ENCODE results near the gene IMP3. TPM values are rescaled to one million over a fixed set of nuclear protein-coding genes. Genes with fewer than 3 reads are reported as not detected.
"Not testable (repeated sequence)": the region's sequence is repeated elsewhere in the genome, so short reads cannot be mapped to it uniquely, and the experiment has no call there.

Gene IMP3
- 43.3 TPM for total RNA-seq
- long read RNA-seq, transcript IMP3-202 (1 exons, 1,237 nt), result major isoform, 35 of 36 reads
- long read RNA-seq, partial matches to known transcripts, result 0 of 36 reads
- long read RNA-seq, other reads (novel, unspliced or antisense), result 1 of 36 reads

- ATAC-seq, result peak; percentile 98
- intact Hi-C loops (cut with DNase I), result loop anchor here (2.0 kb wide), 1 partner anchor 35 kb away; no protein-coding TSS in a partner anchor
- DNase-seq (ENCODE audit: missing footprints), result peak; percentile 97
These were observed at the start of gene IMP3 for GRCh38 chr15:75639709-75640482. TSS of gene IMP3 (minus strand) at chr15:75640224. CDS start at chr15:75640168, 56 bp downstream.

- ATAC-seq; DNase-seq (ENCODE audit: missing footprints): not testable (repeated sequence)
- intact Hi-C loops (cut with DNase I), result loop anchor here (5.0 kb wide), 1 partner anchor 113 kb away; no protein-coding TSS in a partner anchor
These were observed 49.4 kb upstream of the IMP3 start for GRCh38 chr15:75689429-75689828.

- ATAC-seq (no peak), DNase-seq (ENCODE audit: missing footprints) (no peak)
- intact Hi-C loops (cut with DNase I), result loop anchor here (5.0 kb wide), 1 partner anchor 113 kb away; no protein-coding TSS in a partner anchor
These were observed 48.8 kb upstream of the IMP3 start for GRCh38 chr15:75688831-75689230.

- DNase-seq (ENCODE audit: missing footprints), result no peak
- ATAC-seq, result no peak
- intact Hi-C loops (cut with DNase I), result loop anchor here (5.0 kb wide), 1 partner anchor 114 kb away; no protein-coding TSS in a partner anchor
These were observed 48.2 kb upstream of the IMP3 start for GRCh38 chr15:75688278-75688557.

- ATAC-seq, result no peak
- intact Hi-C loops (cut with DNase I), result loop anchor here (5.0 kb wide), 1 partner anchor 115 kb away; no protein-coding TSS in a partner anchor
- DNase-seq (ENCODE audit: missing footprints), result no peak
These were observed 47.7 kb upstream of the IMP3 start for GRCh38 chr15:75687486-75688277.

- intact Hi-C loops (cut with DNase I), result loop anchor here (5.0 kb wide), 1 partner anchor 116 kb away; no protein-coding TSS in a partner anchor
These were observed 46.2 kb upstream of the IMP3 start for GRCh38 chr15:75686212-75686642.

GRCh38 chr15:75685195-75685594, 45.2 kb upstream of the IMP3 start:
- intact Hi-C loops (cut with DNase I), result loop anchor here (5.0 kb wide), 1 partner anchor 117 kb away; no protein-coding TSS in a partner anchor

More at GRCh38 chr15:75686212-75686642, 46.2 kb upstream of the IMP3 start:
- ATAC-seq (peak; percentile 80), DNase-seq (ENCODE audit: missing footprints) (peak; percentile 89)

GRCh38 chr15:75684648-75685047, 44.6 kb upstream of the IMP3 start:
- intact Hi-C loops (cut with DNase I), result loop anchor here (5.0 kb wide), 1 partner anchor 118 kb away; no protein-coding TSS in a partner anchor
- DNase-seq (ENCODE audit: missing footprints) (no peak), ATAC-seq (no peak)

More at GRCh38 chr15:75685195-75685594, 45.2 kb upstream of the IMP3 start:
- ATAC-seq (no peak), DNase-seq (ENCODE audit: missing footprints) (no peak)

GRCh38 chr15:75683646-75684312, 43.8 kb upstream of the IMP3 start:
- not testable (repeated sequence) for DNase-seq (ENCODE audit: missing footprints)
- ATAC-seq, result peak; percentile 77
- intact Hi-C loops (cut with DNase I), result loop anchor here (2.0 kb wide), 1 partner anchor 315 kb away; the partner anchor contains the start of gene MAN2C1

GRCh38 chr15:75682181-75683135, 42.4 kb upstream of the IMP3 start:
- ATAC-seq, result no peak
- intact Hi-C loops (cut with DNase I), result loop anchor here (2.0 kb wide), 1 partner anchor 314 kb away; the partner anchor contains the start of gene MAN2C1

GRCh38 chr15:75680007-75680789, 40.2 kb upstream of the IMP3 start:
- DNase-seq (ENCODE audit: missing footprints) (no peak), ATAC-seq (no peak)
- intact Hi-C loops (cut with DNase I), result no loop called here

More at GRCh38 chr15:75682181-75683135, 42.4 kb upstream of the IMP3 start:
- DNase-seq (ENCODE audit: missing footprints), result no peak

GRCh38 chr15:75678324-75678690, 38.3 kb upstream of the IMP3 start:
- ATAC-seq; DNase-seq (ENCODE audit: missing footprints); intact Hi-C loops (cut with DNase I): not testable (repeated sequence)

GRCh38 chr15:75677465-75678323, 37.7 kb upstream of the IMP3 start:
- intact Hi-C loops (cut with DNase I), result no loop called here
- no peak for DNase-seq (ENCODE audit: missing footprints)
- ATAC-seq, result no peak

- intact Hi-C loops (cut with DNase I), result no loop called here
- ATAC-seq (no peak), DNase-seq (ENCODE audit: missing footprints) (no peak)
These were observed 36.9 kb upstream of the IMP3 start for GRCh38 chr15:75676688-75677464.

Data from Right ventricle myocardium inferior (tissue), 1 donor.